ENCODE data around the gene RBMY1D.
"Not testable (repeated sequence)": the region's sequence is repeated elsewhere in the genome, so short reads cannot be mapped to it uniquely, and the experiment has no call there.

Gene RBMY1D

GRCh38 chrY:21894426-21894825, at the start of gene RBMY1D:
TSS of gene RBMY1D (minus strand) at chrY:21894526. CDS start at chrY:21892513, 2,013 bp downstream.
- not testable (repeated sequence) for DNase-seq (ENCODE audit: low read depth)

- not testable (repeated sequence) for DNase-seq (ENCODE audit: low read depth)
Measured at GRCh38 chrY:21917932-21918331, 23.6 kb upstream of the RBMY1D start, which contains the start of gene RBMY1E. TSS of gene RBMY1E (minus strand) at chrY:21918032. CDS start at chrY:21916054, 1,978 bp downstream.

- not testable (repeated sequence) for DNase-seq (ENCODE audit: low read depth)
Measured at GRCh38 chrY:21869407-21870076, 24.8 kb downstream of the RBMY1D start.

DNA sequence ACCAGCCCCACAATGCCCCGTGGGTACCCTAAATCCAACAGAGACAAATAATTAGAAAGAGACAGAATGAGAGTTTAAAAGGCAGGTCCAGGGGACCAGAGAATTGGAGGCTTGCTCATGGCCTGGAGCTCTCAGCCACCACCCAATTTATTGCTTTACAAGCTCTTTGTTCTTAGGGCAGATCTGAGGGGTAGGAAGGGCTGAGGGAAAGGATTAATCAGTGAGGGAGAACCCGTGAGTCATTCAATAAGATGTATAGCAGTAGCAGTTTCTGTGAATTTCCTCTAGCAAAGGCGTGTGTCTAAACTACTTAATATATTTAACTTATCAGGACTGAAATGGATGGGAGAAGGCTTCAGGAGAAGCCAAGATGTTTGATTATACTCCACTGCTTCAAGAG, 48.8 kb downstream of the RBMY1D start:
- DNase-seq (ENCODE audit: low read depth) = no peak

GRCh38 chrY:21842090-21842489, 52.2 kb downstream of the RBMY1D start:
- DNase-seq (ENCODE audit: low read depth) = no peak

GRCh38 chrY:21839489-21839888, 54.8 kb downstream of the RBMY1D start:
- DNase-seq (ENCODE audit: low read depth) = no peak

- DNase-seq (ENCODE audit: low read depth) = no peak
Measured at GRCh38 chrY:21836343-21836742, 58.0 kb downstream of the RBMY1D start.

GRCh38 chrY:21835052-21835451, 59.3 kb downstream of the RBMY1D start:
- DNase-seq (ENCODE audit: low read depth) = no peak
